ENCODE measurements around the gene GTF2E1.

DNA sequence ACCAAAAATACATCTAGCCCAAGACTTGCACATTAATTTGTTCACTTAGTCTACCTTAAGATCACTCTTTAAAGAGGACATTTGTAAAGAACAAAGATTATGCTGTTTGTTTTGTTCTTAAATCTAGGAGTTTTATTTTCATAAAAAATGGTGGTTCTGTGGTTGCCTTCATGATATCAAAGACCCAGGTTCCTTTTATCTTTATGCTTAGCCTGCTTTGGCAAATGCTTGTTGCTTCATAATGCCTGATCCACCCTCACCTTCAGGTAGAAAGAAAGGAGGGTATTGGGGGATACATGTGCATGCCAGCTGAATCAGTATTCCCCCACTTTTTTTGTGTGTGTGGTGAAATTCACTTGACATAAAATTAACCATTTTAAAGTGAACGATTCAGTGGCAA is 48.5 kb downstream of the GTF2E1 start:
- TF ChIP-seq, protein P1, sequence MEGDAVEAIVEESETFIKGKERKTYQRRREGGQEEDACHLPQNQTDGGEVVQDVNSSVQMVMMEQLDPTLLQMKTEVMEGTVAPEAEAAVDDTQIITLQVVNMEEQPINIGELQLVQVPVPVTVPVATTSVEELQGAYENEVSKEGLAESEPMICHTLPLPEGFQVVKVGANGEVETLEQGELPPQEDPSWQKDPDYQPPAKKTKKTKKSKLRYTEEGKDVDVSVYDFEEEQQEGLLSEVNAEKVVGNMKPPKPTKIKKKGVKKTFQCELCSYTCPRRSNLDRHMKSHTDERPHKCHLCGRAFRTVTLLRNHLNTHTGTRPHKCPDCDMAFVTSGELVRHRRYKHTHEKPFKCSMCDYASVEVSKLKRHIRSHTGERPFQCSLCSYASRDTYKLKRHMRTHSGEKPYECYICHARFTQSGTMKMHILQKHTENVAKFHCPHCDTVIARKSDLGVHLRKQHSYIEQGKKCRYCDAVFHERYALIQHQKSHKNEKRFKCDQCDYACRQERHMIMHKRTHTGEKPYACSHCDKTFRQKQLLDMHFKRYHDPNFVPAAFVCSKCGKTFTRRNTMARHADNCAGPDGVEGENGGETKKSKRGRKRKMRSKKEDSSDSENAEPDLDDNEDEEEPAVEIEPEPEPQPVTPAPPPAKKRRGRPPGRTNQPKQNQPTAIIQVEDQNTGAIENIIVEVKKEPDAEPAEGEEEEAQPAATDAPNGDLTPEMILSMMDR (conservative IDR thresholded peaks at IDR 0.05 in 1 of 2, IDR thresholded peaks at IDR 0.05 in 1 of 2; ENCODE audit: low read depth in 1 of 2, low read length in 2 of 2): no peak
- no peak for TF ChIP-seq EZH2 (IDR thresholded peaks at IDR 0.05; ENCODE audit: low read length, missing control alignments)

Measured in fibroblast of lung (primary cell).